SK-N-SH treated with all-trans-retinoic acid at 6 μM for 48 hours (cell line): ENCODE measurements around the gene BMF.

Experiments used
- ATAC-seq: fragments of 200-7000 bp; cut with Tn5 transposase; 3 replicates; pipeline ENCODE4 v1.9.1; 2020; ENCODE audit warnings: mild to moderate bottlenecking, moderate library complexity
- ARNTL ChIP-seq: fragments of 450-650 bp; formaldehyde crosslinking; IDR thresholded peaks from 2 replicates; pipeline ENCODE4 v1.5.0; 2020; ENCODE audit warnings: low read depth, mild to moderate bottlenecking, moderate library complexity, borderline replicate concordance
- CSRNP3 ChIP-seq: fragments of 250-450 bp; sonication (Bioruptor Pico); IDR thresholded peaks from 2 replicates; pipeline ENCODE4 v1.5.1; 2021; ENCODE audit warnings: mild to moderate bottlenecking, moderate library complexity
- ESRRG ChIP-seq: fragments of 250-450 bp; sonication (Bioruptor Pico); IDR thresholded peaks from 2 replicates; pipeline ENCODE4 v1.6.1; 2021; ENCODE audit warnings: mild to moderate bottlenecking
- GLIS3 ChIP-seq: fragments of 250-450 bp; sonication (Bioruptor Pico); IDR thresholded peaks from 2 replicates; pipeline ENCODE4 v1.5.0; 2020; ENCODE audit warnings: mild to moderate bottlenecking, moderate library complexity
- ISL1 ChIP-seq: fragments of 250-450 bp; sonication (Bioruptor Pico); IDR thresholded peaks from 2 replicates; pipeline ENCODE4 v2.1.2; 2022; ENCODE audit warnings: mild to moderate bottlenecking, moderate library complexity
- RARB ChIP-seq: fragments of 250-450 bp; sonication (Bioruptor Pico); IDR thresholded peaks from 2 replicates; pipeline ENCODE4 v1.8.0; 2021; ENCODE audit warnings: mild to moderate bottlenecking, moderate library complexity
- SNAI2 ChIP-seq: fragments of 250-450 bp; sonication (Bioruptor Pico); IDR thresholded peaks from 2 replicates; pipeline ENCODE4 v1.5.0; 2020; ENCODE audit warnings: mild to moderate bottlenecking, moderate library complexity
- TCF4 ChIP-seq: fragments of 250-450 bp; sonication (Bioruptor Pico); IDR thresholded peaks from 2 replicates; pipeline ENCODE4 v1.8.0; 2021; ENCODE audit warnings: mild to moderate bottlenecking, moderate library complexity, borderline replicate concordance
- TOX ChIP-seq: fragments of 250-450 bp; sonication (Bioruptor Pico); IDR thresholded peaks from 2 replicates; pipeline ENCODE4 v1.8.0; 2021; ENCODE audit warnings: mild to moderate bottlenecking, moderate library complexity, borderline replicate concordance
- ZC3H10 ChIP-seq: fragments of 250-450 bp; sonication (Bioruptor Pico); IDR thresholded peaks from 2 replicates; pipeline ENCODE4 v1.5.1; 2021; ENCODE audit warnings: mild to moderate bottlenecking, moderate library complexity
- ZNF565 ChIP-seq: fragments of 450-650 bp; formaldehyde crosslinking; conservative IDR thresholded peaks from 2 replicates; pipeline ENCODE4 v1.5.0; 2020; ENCODE audit warnings: low read depth, mild to moderate bottlenecking, moderate library complexity
- ZNF8 ChIP-seq: fragments of 450-650 bp; formaldehyde crosslinking; IDR thresholded peaks from 2 replicates; pipeline ENCODE4 v1.5.0; 2020; ENCODE audit warnings: mild to moderate bottlenecking, moderate library complexity
- TF ChIP-seq, protein P1 (sequence below): fragments of 250-450 bp; sonication (Bioruptor Pico); IDR thresholded peaks from 2 replicates; pipeline ENCODE4 v1.8.0; 2021; ENCODE audit warnings: low read depth, mild to moderate bottlenecking, moderate library complexity, borderline replicate concordance
- TF ChIP-seq, protein P2 (sequence below): fragments of 250-450 bp; sonication (Bioruptor Pico); IDR thresholded peaks from 2 replicates; pipeline ENCODE4 v1.5.1; 2020; ENCODE audit warnings: low read depth, mild to moderate bottlenecking, moderate library complexity
- TF ChIP-seq, protein P3 (sequence below): fragments of 250-450 bp; sonication (Bioruptor Pico); IDR thresholded peaks from 2 replicates; pipeline ENCODE4 v1.5.0; 2020; ENCODE audit warnings: mild to moderate bottlenecking, moderate library complexity

BMF gene, protein sequence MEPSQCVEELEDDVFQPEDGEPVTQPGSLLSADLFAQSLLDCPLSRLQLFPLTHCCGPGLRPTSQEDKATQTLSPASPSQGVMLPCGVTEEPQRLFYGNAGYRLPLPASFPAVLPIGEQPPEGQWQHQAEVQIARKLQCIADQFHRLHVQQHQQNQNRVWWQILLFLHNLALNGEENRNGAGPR

DNA sequence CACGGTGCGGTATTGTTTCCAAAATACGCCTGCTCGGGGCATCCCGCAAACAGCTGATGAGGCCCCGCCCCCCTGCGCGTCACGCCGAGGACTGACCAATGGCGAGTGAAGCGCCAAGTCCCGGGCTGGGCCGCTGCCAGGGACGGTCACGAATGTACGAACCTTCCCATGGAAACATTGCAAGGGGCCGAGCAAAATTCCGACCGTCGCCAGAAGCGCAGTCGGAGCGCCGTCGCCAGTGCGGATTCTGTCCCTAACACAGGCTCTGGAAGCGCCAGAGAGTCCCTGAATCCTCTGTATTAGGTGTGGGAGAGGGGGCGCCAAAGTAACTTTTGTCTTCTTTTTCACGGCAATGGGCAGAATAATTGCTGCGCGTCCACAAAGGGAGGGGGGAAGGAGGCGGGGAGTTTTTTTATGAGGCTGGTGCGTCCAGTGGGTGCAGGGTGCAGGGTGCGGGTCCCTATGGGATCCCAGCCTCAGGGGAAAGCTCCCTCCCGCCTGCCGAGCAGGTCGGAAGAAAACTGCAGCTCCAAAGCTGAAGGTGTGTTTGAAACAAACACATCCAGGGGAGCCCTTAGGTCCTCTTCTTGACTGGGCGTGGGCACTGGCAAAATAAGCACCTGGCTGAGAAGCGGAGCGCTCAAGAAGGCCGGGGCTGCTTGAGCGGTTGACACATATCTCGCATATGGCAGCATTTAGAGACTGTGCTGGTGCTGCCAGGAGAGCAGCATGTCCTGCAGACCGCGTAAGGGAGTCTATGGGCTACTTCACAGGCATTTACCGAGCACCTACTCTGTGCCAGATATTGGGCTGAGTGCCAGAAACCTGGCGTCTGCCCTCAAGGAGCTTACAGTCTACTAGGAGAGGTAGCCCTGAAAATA lies at the start of gene BMF:
Gene BMF (minus strand): TSS at position 25 of the 881 bp plus-strand sequence. CDS start 2,793 bp downstream, outside the sequence.
- TF ChIP-seq TCF4 (CRISPR knock-in tag) (no peak), CSRNP3 (CRISPR knock-in tag) (no peak)
- ATAC-seq, result peak; percentile 85

GRCh38 chr15:40157778-40158447 lies 49.2 kb upstream of the BMF start:
- no peak for ATAC-seq
- TF ChIP-seq ZNF8 (CRISPR knock-in tag) (no peak), GLIS3 (CRISPR knock-in tag) (no peak), CSRNP3 (CRISPR knock-in tag) (no peak), RARB (no peak)
- TF ChIP-seq, protein P1, sequence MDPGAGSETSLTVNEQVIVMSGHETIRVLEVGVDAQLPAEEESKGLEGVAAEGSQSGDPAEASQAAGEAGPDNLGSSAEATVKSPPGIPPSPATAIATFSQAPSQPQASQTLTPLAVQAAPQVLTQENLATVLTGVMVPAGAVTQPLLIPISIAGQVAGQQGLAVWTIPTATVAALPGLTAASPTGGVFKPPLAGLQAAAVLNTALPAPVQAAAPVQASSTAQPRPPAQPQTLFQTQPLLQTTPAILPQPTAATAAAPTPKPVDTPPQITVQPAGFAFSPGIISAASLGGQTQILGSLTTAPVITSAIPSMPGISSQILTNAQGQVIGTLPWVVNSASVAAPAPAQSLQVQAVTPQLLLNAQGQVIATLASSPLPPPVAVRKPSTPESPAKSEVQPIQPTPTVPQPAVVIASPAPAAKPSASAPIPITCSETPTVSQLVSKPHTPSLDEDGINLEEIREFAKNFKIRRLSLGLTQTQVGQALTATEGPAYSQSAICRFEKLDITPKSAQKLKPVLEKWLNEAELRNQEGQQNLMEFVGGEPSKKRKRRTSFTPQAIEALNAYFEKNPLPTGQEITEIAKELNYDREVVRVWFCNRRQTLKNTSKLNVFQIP (CRISPR knock-in tag), result no peak
- TF ChIP-seq, protein P2, sequence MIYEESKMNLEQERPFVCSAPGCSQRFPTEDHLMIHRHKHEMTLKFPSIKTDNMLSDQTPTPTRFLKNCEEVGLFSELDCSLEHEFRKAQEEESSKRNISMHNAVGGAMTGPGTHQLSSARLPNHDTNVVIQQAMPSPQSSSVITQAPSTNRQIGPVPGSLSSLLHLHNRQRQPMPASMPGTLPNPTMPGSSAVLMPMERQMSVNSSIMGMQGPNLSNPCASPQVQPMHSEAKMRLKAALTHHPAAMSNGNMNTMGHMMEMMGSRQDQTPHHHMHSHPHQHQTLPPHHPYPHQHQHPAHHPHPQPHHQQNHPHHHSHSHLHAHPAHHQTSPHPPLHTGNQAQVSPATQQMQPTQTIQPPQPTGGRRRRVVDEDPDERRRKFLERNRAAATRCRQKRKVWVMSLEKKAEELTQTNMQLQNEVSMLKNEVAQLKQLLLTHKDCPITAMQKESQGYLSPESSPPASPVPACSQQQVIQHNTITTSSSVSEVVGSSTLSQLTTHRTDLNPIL (CRISPR knock-in tag), result no peak
- TF ChIP-seq, protein P3, sequence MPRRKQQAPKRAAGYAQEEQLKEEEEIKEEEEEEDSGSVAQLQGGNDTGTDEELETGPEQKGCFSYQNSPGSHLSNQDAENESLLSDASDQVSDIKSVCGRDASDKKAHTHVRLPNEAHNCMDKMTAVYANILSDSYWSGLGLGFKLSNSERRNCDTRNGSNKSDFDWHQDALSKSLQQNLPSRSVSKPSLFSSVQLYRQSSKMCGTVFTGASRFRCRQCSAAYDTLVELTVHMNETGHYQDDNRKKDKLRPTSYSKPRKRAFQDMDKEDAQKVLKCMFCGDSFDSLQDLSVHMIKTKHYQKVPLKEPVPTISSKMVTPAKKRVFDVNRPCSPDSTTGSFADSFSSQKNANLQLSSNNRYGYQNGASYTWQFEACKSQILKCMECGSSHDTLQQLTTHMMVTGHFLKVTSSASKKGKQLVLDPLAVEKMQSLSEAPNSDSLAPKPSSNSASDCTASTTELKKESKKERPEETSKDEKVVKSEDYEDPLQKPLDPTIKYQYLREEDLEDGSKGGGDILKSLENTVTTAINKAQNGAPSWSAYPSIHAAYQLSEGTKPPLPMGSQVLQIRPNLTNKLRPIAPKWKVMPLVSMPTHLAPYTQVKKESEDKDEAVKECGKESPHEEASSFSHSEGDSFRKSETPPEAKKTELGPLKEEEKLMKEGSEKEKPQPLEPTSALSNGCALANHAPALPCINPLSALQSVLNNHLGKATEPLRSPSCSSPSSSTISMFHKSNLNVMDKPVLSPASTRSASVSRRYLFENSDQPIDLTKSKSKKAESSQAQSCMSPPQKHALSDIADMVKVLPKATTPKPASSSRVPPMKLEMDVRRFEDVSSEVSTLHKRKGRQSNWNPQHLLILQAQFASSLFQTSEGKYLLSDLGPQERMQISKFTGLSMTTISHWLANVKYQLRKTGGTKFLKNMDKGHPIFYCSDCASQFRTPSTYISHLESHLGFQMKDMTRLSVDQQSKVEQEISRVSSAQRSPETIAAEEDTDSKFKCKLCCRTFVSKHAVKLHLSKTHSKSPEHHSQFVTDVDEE (CRISPR knock-in tag), result no peak

DNA sequence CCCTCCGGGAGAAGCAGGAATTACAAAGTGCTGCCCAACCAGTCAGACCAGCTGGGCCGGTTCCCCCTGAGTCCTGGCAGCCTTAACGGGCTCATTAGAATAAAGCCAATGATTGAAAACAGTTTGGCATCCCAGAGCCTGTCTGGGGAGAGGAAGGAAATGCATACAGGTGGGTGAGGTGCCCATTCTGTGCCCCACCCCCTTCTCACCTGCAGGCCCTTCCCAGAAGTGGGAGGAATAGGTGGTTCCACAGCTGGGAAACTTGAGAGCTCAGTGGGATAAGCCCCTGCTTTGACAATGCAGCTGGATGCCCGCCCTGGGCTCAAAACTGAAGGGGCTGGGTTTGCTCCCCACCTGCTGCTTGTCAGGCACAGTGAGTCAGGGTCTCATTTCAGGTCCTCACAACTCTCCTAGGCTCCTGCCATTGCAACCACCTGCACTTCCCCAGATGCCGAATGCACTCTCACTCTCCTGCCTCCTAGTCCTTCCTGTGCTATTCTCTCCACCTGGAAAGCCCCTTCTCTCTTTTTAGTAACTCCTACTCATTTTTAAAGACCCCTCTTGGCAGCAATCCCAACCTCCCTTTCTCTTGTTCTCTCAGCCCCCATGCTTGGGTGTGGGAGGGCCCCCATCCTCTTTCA lies 46.7 kb upstream of the BMF start:
- ATAC-seq, result no peak; the same call in 2 of the 3 replicates
- TF ChIP-seq GLIS3 (CRISPR knock-in tag) (no peak), ZNF565 (no peak), ZC3H10 (no peak), SNAI2 (no peak), ARNTL (CRISPR knock-in tag) (no peak), ZNF8 (CRISPR knock-in tag) (no peak), ESRRG (CRISPR knock-in tag) (no peak), TOX (CRISPR knock-in tag) (no peak), ISL1 (CRISPR knock-in tag) (no peak), RARB (no peak)
- TF ChIP-seq, protein P1 (CRISPR knock-in tag), result no peak
- TF ChIP-seq, protein P3 (CRISPR knock-in tag), result no peak
- TF ChIP-seq, protein P2 (CRISPR knock-in tag), result no peak
